ENCODE measurements around the gene UBALD2.

The UBALD2 gene

GRCh38 chr17:76264755-76265623, at the start of gene UBALD2:
UBALD2 (plus strand) TSS chr17:76265348; CDS start chr17:76265506, 158 bp downstream.
- TF ChIP-seq CTCF (IDR thresholded peaks at IDR 0.05) = no peak

- no peak for TF ChIP-seq CTCF (IDR thresholded peaks at IDR 0.05)
Observed at GRCh38 chr17:76217081-76217480, 48.1 kb upstream of the UBALD2 start.

- no peak for TF ChIP-seq CTCF (IDR thresholded peaks at IDR 0.05)
Observed at GRCh38 chr17:76219670-76220383, 45.3 kb upstream of the UBALD2 start.

GRCh38 chr17:76223802-76224201, 41.3 kb upstream of the UBALD2 start:
- no peak for TF ChIP-seq CTCF (IDR thresholded peaks at IDR 0.05)

- TF ChIP-seq CTCF (IDR thresholded peaks at IDR 0.05) = no peak
Observed at GRCh38 chr17:76232342-76232741, 32.8 kb upstream of the UBALD2 start.

GRCh38 chr17:76233588-76234353, 31.4 kb upstream of the UBALD2 start:
- no peak for TF ChIP-seq CTCF (IDR thresholded peaks at IDR 0.05)

GRCh38 chr17:76234354-76234679, 30.8 kb upstream of the UBALD2 start:
- no peak for TF ChIP-seq CTCF (IDR thresholded peaks at IDR 0.05)

Measured in LNCAP (cell line).